ENCODE measurements around the gene WIZ.

The WIZ gene

GRCh38 chr19:15401397-15401710 lies 48.4 kb downstream of the WIZ start:
- DNase-seq (ENCODE audit: low read depth), result no peak
- no peak overlapping the region for H3K4me3 ChIP-seq (ENCODE audit: control insufficient read depth, low read depth, low read length)
- TF ChIP-seq CTCF (IDR thresholded peaks at IDR 0.05; ENCODE audit: control insufficient read depth, insufficient read depth, low read depth, low read length, missing control alignments), result no peak

- H3K4me3 ChIP-seq (ENCODE audit: control insufficient read depth, low read depth, low read length), result no peak overlapping the region
- TF ChIP-seq CTCF (IDR thresholded peaks at IDR 0.05; ENCODE audit: control insufficient read depth, insufficient read depth, low read depth, low read length, missing control alignments), result no peak
- DNase-seq (ENCODE audit: low read depth), result no peak
Observed at GRCh38 chr19:15400521-15401396, 49.0 kb downstream of the WIZ start.

GRCh38 chr19:15399635-15400034 lies 50.1 kb downstream of the WIZ start:
- H3K4me3 ChIP-seq (ENCODE audit: control insufficient read depth, low read depth, low read length), result no peak overlapping the region
- TF ChIP-seq CTCF (IDR thresholded peaks at IDR 0.05; ENCODE audit: control insufficient read depth, insufficient read depth, low read depth, low read length, missing control alignments), result no peak
- DNase-seq (ENCODE audit: low read depth), result no peak

- no peak for TF ChIP-seq CTCF (IDR thresholded peaks at IDR 0.05; ENCODE audit: control insufficient read depth, insufficient read depth, low read depth, low read length, missing control alignments)
- DNase-seq (ENCODE audit: low read depth), result no peak
- no peak overlapping the region for H3K4me3 ChIP-seq (ENCODE audit: control insufficient read depth, low read depth, low read length)
Observed at GRCh38 chr19:15399234-15399515, 50.6 kb downstream of the WIZ start.

GRCh38 chr19:15398501-15399233 lies 51.1 kb downstream of the WIZ start:
- no peak for TF ChIP-seq CTCF (IDR thresholded peaks at IDR 0.05; ENCODE audit: control insufficient read depth, insufficient read depth, low read depth, low read length, missing control alignments)
- H3K4me3 ChIP-seq (ENCODE audit: control insufficient read depth, low read depth, low read length), result no peak overlapping the region
- DNase-seq (ENCODE audit: low read depth), result no peak

GRCh38 chr19:15397782-15398181 lies 52.0 kb downstream of the WIZ start:
- no peak for DNase-seq (ENCODE audit: low read depth)
- H3K4me3 ChIP-seq (ENCODE audit: control insufficient read depth, low read depth, low read length), result no peak overlapping the region
- TF ChIP-seq CTCF (IDR thresholded peaks at IDR 0.05; ENCODE audit: control insufficient read depth, insufficient read depth, low read depth, low read length, missing control alignments), result no peak
